VCaP (cell line): ENCODE data around the gene MRM3.

Source experiments
- H3K27ac ChIP-seq: fragments of 450-650 bp; 2 replicates; pipeline ENCODE4 v1.5.1; 2017
- CTCF ChIP-seq: fragments of 450-650 bp; conservative IDR thresholded peaks from 2 replicates; pipeline ENCODE4 v1.5.1; 2017; ENCODE audit warnings: mild to moderate bottlenecking, moderate library complexity

The MRM3 gene

GRCh38 chr17:743139-743538 lies 39.0 kb upstream of the MRM3 start:
- H3K27ac ChIP-seq = no peak overlapping the region
- TF ChIP-seq CTCF = no peak

GRCh38 chr17:744937-745336 lies 37.2 kb upstream of the MRM3 start:
- no peak for TF ChIP-seq CTCF
- H3K27ac ChIP-seq = no peak overlapping the region

- TF ChIP-seq CTCF = no peak
Observed at GRCh38 chr17:745406-745805, 36.7 kb upstream of the MRM3 start.

GRCh38 chr17:746181-746580 lies 36.0 kb upstream of the MRM3 start:
- no peak for TF ChIP-seq CTCF
- H3K27ac ChIP-seq = 0 out of 2 replicates have a peak overlapping the region, but pooled peaks have one; percentile 7

More at GRCh38 chr17:745406-745805, 36.7 kb upstream of the MRM3 start:
- H3K27ac ChIP-seq = 0 out of 2 replicates have a peak overlapping the region, but pooled peaks have one; percentile 7

- H3K27ac ChIP-seq = no peak overlapping the region
- TF ChIP-seq CTCF = no peak
Observed at GRCh38 chr17:746783-747629, 35.1 kb upstream of the MRM3 start.

- H3K27ac ChIP-seq = 0 out of 2 replicates have a peak overlapping the region, but pooled peaks have one; percentile 18
Observed at GRCh38 chr17:748604-749003, 33.5 kb upstream of the MRM3 start.

GRCh38 chr17:749359-749758 lies 32.8 kb upstream of the MRM3 start:
- peak overlapping the region; percentile 95; the same call in 1 of the 2 replicates for H3K27ac ChIP-seq

- H3K27ac ChIP-seq = peak overlapping the region; percentile 95
- TF ChIP-seq CTCF = no peak
Observed at GRCh38 chr17:750431-751037, 31.6 kb upstream of the MRM3 start.
